ENCODE measurements around the gene AP1M1.

The AP1M1 gene

DNA sequence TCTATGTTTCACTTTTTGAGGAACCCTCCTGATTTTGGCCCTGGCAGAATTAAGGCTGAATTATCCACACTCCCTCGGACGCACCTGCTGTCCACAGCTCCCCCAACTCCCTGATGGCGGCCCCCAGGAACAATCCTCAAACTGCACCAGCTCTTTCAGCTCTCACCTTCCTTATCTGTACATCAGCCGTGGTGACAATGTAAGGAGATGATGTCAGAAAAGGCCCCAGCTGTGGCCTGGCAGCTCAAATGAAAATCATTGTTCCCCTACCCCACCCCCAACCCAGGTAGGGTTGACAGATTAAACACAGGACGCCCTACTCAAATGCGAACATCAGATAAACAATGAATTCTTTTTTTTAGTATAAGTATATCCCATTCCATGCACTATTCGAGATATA is 91.9 kb downstream of the AP1M1 start:
- TF ChIP-seq, protein P1, sequence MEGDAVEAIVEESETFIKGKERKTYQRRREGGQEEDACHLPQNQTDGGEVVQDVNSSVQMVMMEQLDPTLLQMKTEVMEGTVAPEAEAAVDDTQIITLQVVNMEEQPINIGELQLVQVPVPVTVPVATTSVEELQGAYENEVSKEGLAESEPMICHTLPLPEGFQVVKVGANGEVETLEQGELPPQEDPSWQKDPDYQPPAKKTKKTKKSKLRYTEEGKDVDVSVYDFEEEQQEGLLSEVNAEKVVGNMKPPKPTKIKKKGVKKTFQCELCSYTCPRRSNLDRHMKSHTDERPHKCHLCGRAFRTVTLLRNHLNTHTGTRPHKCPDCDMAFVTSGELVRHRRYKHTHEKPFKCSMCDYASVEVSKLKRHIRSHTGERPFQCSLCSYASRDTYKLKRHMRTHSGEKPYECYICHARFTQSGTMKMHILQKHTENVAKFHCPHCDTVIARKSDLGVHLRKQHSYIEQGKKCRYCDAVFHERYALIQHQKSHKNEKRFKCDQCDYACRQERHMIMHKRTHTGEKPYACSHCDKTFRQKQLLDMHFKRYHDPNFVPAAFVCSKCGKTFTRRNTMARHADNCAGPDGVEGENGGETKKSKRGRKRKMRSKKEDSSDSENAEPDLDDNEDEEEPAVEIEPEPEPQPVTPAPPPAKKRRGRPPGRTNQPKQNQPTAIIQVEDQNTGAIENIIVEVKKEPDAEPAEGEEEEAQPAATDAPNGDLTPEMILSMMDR (IDR thresholded peaks at IDR 0.05; ENCODE audit: borderline replicate concordance, control extremely low read depth, extremely low read depth, insufficient read depth, missing control alignments): no peak
- in situ Hi-C loops (cut with MboI; ENCODE audit: low sequenced_read_pairs, unreplicated experiment): no loop called here

DNA sequence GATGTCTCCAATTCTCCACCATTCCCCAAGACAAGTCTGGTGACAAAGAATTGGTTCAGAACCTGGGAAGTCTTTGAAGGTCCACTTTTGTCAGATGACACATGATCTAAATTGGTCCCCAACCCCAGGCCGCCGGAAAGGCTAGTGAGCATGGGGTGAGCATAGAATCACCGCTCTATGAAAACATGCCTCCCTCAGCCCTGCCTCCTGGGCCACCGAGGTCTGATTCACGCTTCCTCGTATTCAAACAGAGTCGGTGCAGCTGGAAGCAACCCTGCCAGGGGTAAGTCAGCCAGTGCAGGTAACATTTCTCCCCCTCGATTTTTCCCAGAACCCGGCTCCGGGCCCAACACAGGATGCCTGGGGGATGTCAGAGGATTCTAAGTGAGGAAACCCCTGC is 93.0 kb downstream of the AP1M1 start:
- in situ Hi-C loops (cut with MboI; ENCODE audit: low sequenced_read_pairs, unreplicated experiment): no loop called here
- TF ChIP-seq, protein P1 (IDR thresholded peaks at IDR 0.05; ENCODE audit: borderline replicate concordance, control extremely low read depth, extremely low read depth, insufficient read depth, missing control alignments): no peak
- DNase-seq (ENCODE audit: low spot score): no peak

More for the DNA sequence above, 91.9 kb downstream of the AP1M1 start:
- no peak for DNase-seq (ENCODE audit: low spot score)

DNA sequence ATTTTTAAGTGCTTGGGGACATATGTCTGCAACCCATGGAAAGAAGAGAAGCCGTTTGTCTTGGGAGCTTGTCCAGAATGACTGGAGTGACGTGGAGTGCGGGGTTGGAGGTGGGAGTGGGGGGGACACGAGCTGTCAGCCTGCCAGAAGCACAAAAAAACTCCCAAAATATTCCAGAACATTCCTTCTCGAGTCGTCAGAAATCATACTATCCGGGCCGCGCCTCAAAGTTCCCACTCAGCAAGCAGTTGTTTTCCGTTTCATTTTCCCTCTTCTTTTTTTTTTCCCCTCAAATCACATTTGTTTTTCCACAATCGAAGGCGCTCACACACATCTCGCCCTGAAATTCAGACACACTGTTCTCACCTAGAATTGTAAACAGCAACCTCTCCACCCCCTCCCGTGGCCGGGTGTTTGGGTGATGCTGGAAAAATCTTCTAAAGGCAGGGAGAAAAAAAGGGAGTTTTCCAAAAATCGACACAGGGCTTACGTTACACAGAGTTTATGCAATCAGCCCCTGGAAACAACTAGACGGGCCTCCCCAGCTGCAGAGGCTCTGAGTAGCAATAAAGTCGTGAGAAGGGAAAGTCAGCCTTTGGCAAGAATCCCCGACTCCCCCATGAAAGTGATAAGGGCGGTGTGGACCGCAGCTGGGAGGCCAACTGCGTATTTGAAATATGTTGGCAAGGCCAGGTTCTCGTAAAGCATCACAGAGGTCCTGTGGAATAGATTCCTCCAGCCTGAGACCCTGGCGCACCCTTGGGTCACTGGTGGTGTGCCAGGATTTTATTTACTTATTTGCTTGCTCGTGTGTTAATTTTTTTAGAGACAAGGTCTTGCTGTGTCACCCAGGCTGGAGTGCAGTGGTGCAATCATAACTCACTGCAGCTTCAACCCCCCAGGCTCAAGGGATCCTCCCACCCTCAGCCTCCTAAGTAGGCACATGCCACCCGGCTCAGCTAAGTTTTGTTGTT is 95.7 kb downstream of the AP1M1 start:
- in situ Hi-C loops (cut with MboI; ENCODE audit: low sequenced_read_pairs, unreplicated experiment): no loop called here
- TF ChIP-seq, protein P1 (IDR thresholded peaks at IDR 0.05; ENCODE audit: borderline replicate concordance, control extremely low read depth, extremely low read depth, insufficient read depth, missing control alignments): no peak
- no peak for DNase-seq (ENCODE audit: low spot score)

DNA sequence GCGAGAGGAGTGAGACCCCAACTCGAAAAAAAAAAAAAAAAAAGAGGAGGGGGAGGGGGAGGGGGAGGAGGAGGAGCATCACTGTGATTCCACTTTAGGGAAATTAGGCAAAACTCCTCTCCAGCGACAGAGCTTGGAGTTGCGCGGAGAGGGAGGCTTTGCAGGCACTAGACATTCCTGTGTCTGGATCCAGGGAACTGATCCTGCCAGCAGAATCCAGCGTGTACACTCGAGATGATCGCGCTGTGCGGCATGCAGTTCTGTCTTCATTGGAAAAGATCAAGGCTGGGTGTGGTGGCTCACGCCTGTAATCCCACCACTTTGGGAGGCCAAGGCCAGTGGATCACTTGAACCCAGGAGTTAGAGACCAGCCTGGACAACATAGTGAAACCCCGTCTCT is 97.3 kb downstream of the AP1M1 start:
- in situ Hi-C loops (cut with MboI; ENCODE audit: low sequenced_read_pairs, unreplicated experiment): no loop called here
- TF ChIP-seq, protein P1 (IDR thresholded peaks at IDR 0.05; ENCODE audit: borderline replicate concordance, control extremely low read depth, extremely low read depth, insufficient read depth, missing control alignments): no peak
- no peak for DNase-seq (ENCODE audit: low spot score)
